SHP77 (cell line): ENCODE data around the gene SOSTDC1.

Source experiments
- DNase-seq, 2 experiments: peaks; one replicate each; lab custom pipeline; 2025; lab: John Stamatoyannopoulos, UW

Gene SOSTDC1

GRCh38 chr7:16419859-16420258, 45.7 kb downstream of the SOSTDC1 start:
- DNase-seq, result no peak

- no peak for DNase-seq
Measured at GRCh38 chr7:16419126-16419525, 46.4 kb downstream of the SOSTDC1 start.

- DNase-seq, result no peak
Measured at GRCh38 chr7:16417906-16418305, 47.6 kb downstream of the SOSTDC1 start.

GRCh38 chr7:16416289-16417282, 49.0 kb downstream of the SOSTDC1 start:
- DNase-seq, result no peak

DNA sequence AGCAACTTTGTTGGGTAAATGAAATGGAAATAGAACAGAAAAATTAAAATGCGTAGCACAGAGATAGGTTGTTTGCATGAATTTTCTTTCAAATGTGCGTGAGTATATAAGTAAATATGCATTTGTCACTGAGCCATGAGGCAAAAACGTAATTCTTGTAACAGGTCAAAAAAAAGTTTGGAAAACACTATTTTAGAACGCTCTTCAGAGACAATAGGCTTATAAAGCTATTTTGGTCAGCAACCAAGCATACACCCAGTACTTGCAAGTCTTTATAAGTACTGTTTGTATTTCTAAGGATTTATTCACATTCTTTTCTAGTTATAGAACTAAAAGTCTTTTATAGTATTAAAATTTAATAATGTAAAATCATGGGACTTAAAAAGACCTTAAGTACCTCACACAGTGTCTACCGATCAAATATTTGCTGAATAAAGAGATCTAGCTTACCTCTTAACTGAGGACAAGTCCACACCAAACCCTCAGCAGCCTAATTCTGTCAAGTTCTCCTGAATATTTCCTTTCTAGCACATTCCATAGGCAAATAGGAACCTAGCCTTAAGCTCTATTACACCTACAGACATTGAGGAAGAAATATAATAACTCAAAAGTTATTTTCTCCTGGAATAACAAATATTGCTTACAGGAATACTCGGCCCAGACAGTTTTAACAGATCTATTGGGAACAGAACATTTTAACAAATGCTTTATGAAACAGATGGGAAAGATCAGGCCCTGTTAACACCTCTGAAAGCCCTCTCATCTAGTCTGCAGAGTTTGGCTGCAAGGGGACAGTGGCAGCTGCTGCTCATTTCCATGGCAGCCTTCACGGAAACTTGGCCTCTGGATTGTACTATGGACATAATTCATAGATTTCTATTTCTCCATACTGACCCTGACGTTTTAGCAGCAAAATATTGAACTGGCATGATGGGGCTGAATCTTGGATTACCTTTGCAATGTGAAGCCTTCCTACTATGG, 53.0 kb downstream of the SOSTDC1 start:
- no peak for DNase-seq
